Limb (tissue), 2 donors: ENCODE measurements around the gene EFNB2.
A peak's percentile ranks its signal among the peaks of the same experiment; 100 is the strongest.

Experiments used
- DNase-seq, 2 donors: peaks; one replicate each; pipeline ENCODE4 v3.0.0-alpha.2; 2016; ENCODE audit errors: extremely low spot score in 2 of 2

Gene EFNB2, protein sequence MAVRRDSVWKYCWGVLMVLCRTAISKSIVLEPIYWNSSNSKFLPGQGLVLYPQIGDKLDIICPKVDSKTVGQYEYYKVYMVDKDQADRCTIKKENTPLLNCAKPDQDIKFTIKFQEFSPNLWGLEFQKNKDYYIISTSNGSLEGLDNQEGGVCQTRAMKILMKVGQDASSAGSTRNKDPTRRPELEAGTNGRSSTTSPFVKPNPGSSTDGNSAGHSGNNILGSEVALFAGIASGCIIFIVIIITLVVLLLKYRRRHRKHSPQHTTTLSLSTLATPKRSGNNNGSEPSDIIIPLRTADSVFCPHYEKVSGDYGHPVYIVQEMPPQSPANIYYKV

DNA sequence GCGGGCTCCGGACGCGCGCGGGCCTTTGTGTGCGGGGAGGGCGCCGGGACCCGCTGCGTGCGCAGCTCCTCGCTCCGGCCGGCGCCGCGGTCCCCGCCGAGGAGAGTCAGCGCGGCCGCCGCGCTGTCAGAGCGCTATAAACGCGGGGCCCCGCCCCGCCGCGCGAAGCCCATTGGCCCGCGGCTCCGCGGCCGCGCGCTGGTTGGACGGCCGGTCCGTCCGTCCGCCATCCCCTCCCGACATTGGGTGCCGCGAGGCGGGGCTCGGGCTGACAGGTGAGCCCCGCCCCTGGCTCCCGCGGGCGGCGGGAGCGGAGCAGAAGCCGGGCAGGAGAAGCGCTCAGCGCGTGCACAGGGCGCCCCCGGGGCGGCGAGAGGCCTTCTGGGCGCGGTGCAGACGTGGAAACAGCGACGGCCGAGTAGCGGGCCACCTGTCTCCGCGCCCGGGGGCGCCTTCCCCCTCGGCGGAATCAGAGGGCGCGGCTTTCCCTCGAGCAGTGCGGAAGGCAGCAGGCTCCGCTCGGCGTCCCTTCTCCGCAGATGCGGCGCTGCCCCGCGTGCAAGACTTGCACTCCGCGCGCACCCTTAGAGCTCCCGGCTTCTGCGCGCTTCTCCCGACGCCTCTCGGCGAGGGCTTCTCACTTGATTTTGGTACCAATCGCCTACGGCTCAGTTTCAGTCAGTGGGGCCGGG is at the start of gene EFNB2:
EFNB2 (minus strand) TSS at position 111 of the 692 bp plus-strand sequence. CDS start 698 bp downstream, outside the sequence.
- DNase-seq: peak; percentile 93 to 94

DNA sequence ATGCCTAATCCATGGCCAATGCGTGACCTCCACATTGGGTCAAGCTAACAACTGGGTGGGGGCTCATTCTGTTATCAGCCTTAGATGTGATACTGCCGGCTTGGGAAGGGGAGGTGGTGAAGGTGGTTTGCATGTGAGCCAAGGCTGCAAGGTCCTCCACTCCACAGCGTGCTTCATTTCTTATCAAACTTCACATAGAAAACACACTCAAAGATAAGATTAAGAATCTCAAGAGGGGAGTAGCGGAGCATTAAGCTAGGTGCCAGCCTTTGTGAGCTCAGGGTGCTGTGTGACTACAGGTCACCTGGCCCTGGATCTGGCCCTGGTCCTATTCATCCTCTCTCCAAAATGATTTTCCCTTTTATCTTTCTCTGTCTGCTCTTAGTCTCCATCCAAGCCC is 45.8 kb upstream of the EFNB2 start:
- DNase-seq: no peak

DNA sequence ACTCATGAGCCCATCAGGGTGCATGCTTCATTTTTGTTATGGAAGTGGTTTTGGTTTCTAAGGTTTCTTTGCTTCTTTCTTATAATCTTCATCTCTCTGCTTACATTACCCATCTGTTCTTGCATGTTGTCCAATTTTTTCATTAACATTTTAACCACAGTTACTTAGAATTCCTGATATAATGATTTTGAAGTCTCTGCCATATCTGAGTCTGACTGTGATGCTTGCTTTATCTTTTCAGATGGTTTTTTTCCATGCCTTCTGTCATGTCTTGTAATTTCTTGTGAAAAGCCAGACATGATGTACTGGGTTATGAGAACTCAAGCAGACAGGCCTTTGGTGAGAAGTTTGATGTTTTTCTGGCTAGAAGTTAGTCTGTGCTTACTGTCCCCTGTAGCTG is 40.4 kb upstream of the EFNB2 start:
- DNase-seq: no peak

DNA sequence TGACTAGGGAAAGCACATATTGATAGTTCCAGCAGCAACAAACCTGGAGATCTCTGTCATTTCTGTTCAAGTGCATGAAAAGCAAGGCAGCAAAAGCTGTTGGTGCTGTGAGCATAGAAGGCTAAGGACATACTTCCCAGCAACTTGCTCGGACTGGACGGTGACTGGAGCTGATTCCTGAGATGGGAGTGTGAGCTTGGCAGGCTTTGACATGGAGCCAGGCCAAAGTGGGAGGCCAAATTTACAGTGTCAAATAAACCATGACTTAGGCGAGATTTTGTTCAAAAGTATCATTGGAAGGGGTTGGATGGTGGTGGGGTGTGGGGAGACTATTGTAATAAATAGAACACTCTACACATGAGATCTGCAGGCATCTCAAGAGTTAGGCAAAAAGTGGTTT is 38.4 kb upstream of the EFNB2 start:
- no peak for DNase-seq

DNA sequence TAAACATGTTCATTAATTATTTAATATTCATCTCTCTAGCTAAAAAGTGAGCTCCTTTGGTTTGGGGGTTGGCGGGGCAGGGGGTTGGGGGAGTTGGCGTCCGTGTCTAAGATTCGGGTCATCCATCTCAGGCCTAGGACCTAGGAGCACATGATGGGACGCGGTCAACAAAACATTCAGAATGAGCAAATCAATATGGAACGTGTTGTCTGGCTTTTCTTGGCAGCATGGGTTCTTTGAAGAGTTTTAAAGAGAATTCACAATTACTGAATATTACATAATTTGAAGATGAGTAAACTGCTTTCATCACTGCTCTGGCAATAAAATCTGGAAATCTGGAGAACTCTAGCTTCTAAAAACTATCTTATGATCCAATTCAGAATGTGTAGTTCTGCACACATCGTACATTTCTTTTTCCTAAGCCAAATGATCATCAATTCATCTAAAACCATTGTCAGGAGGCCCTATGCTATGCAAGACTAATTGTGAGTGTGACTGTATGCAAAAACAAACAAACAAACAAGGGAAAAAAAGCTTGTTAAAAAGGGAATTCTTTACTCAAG is 37.9 kb upstream of the EFNB2 start:
- DNase-seq: no peak

DNA sequence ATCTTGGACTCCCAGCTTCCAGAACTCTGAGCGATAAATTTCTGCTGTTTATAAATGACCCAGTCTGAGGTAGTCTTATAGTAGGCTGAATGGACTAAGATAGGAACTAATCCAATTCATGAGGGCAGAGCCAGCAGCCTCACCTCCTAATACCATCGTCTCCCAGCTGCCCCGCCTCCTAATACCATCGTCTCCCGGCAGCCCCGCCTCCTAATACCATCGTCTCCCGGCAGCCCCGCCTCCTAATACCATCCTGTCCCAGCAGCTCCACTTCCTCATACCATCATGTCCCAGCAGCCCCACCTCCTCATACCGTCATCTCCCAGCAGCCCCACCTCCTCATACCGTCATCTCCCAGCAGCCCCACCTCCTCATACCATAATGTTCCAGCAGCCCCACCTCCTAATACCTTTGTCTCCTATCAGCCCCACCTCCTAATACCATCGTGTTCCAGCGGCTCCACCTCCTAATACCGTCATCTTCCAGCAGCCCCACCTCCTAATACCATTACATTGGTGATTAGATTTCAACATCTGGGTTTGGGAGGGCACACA is 34.9 kb upstream of the EFNB2 start:
- no peak for DNase-seq

DNA sequence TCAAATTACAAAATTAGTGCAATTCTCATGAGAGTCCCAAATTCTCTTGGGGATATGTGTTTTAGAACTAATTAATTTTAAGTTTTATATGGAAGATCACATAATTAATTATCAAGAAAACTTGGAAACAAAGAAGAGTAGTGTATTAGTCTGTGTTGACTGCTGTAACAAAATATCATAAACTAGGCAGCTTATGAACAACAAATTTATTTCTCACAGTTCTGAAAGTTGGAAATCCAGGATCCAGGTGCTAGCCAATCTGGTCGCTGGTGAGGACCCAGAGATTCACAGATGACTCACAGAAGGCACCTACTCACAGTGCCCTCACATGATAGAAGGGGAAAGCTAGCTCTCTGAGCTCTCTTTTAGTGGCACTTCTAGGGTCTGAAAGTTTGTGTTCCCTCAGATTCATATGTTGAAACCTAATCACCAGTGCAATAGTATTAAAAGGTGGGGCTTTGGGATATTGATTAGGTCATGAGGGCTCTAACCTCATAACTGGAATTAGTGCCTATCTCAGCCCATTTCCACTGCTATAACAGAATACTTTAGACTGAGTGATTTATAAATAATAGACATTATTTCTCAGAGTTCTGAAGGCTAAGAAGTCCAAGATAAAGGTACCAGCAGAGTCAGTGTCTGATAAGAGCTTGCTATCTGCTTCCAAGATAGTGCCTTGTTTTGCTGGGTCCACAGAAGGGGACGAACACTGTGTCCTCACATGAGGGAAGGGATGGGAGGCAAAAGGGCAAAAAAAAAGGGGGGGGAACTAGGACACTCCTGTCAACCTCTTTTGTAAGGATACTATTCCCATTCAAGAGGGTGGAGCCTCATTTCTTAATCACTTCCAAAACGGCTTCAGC is 34.0 kb upstream of the EFNB2 start:
- no peak for DNase-seq

DNA sequence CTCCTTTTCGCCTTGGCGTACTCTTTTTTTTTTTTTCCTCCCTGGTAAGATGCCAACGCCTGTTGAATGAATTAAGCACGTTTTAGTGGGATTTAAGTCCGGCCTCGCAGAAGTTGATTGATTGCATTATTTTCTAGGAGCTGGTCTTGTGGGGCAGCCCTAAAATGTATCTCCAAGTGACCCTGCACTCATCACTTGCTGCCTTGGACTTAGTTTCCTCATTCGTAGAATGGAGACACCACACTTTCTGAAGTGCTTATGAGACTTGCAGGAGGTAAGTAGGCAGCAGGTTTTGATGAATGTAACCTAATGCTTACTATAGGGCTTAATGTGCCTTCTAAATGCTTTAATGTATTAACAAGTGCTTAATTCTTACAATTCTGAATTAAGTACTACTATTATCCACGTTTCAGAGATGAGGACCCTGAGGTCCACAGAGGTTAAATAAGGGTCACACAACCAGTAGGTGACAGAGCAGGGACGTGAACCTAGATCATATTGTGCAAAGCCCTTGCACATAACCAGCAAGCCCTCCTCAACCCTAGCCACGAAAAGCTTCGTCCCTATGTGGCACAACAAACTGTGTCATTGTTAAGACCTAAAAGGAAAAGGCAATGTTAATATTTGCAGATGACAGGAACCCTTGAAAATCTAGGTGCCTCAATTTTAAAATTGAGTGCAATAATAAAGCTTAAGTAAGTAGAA is 33.0 kb upstream of the EFNB2 start:
- no peak for DNase-seq

DNA sequence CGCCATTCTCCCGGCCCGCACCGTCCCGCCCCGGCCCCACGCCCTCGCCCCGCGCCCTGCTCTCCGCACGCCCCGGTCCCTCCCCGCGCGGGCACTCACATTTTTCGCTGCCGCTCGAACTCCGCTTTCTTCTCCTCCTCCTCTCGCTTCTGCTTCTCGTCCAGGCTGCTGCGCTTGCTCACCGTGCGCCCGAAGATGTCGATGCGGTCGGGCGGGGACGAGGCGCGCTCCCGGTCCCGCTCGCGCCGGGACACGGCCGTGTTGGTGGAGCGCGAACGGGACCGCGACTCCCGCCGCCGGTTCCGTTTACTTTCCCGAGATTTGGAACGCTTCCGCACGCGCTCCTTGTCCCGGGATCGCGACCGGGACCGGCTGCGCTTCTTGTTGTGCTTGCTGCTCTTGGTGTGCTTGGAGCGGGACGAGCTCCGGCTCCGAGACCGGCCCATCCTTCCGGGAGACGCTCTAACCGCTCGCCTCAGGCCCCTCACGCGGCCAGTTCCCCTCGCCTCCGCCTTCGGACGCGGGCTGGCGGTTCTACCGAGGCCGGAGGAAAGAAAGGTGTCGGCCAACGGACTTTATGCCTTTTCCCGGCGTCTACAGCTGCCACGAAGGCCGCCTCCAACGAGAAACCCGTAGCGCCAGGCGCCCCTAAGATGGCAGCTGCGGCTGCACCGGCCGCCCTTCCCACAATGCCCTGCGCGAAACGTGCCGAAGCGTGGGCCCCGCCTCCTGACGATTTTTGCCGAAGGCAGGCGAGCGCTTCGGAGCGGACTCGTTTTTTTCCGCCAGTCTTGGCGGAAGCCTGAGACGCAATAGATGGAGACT is 32.2 kb upstream of the EFNB2 start, which contains the start of gene ARGLU1:
ARGLU1 (minus strand) TSS at position 664 of the 825 bp plus-strand sequence; CDS start at position 446, 218 bp downstream.
- DNase-seq: peak; percentile 95 to 97

DNA sequence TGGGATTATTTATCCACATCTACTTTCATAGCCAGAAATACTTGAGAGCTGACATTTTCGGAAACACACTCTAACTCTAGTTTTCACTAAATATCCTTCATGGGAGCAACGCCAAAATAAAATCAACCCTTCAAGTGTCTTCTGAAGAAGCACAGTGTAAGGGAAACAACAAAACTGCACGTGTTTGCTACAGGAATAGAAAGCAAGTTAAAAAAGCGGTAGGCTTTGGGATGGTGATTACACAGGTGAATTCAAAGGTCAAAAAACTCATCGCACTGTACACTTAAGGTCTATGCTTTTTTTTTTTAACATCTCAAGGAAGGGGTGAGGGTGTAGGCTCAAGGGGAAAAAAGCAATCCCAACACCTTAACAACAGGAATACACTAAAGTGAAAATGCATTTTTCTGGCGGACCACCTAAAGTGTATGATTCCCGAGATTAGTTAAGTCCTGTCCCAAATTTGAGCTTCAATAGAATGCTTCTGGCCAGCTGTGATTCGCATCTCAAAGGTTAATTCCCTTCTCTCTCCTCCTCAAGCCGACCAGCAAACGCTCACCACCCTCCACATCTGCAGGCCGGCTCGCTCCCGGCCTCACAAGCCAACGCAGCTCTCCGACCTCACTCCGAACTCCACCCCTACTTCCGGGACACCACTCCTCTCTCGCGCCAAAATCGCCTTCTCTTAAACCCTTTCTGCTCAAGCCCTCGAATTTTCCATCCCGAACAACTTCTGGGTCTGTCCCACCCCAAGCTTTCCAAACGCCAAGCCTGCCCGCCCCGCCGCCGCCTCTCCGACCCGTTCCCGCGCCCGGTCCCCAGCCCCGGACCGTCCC is 31.4 kb upstream of the EFNB2 start:
- peak; percentile 45 to 75 for DNase-seq

DNA sequence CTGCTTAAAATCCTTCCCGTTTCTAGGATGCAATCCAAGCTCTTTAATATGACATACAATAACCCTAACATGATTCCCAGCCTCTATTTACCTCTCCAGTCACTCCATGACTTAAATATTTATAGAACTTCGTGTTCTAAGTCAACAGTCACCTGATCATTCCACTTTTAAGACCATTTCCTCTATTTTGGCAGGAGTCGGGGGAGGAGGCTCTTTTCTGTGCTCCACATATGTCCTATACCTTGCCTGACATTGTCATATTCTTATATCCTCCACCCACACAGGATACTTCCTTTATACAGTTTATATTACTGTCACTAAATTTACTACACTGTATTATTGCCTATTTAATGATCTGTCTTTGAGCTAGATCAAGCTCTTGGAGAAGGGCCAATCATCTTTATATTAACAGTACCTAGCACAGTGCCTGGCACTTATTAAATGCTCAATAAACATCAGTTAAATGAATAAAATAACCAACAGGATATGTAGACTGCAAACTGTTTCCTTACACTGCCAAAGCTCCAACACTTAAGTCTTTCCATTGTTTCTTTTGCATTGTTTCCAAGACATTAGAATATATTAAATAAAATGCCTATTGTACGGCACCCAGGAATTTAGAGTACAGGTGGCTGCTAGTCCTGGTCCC is 29.8 kb upstream of the EFNB2 start:
- no peak for DNase-seq

DNA sequence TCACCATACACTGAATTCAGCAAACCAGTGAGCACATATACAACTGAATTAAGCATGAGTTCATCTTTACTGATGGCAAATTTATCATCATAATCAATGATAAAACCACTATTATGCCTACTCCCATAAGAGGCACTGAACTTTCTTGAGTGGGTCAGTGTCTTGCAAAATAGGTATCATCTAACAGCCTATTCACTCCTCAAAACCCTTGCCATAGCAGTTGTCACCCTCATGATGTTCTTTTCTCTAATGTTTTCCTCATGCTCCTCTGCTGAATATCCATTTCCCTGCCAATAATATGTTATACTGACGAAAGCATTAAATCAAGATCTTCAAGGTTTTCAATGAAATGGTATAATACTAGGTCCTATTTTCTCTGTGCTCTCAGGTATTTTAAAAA is 26.8 kb upstream of the EFNB2 start:
- no peak for DNase-seq

DNA sequence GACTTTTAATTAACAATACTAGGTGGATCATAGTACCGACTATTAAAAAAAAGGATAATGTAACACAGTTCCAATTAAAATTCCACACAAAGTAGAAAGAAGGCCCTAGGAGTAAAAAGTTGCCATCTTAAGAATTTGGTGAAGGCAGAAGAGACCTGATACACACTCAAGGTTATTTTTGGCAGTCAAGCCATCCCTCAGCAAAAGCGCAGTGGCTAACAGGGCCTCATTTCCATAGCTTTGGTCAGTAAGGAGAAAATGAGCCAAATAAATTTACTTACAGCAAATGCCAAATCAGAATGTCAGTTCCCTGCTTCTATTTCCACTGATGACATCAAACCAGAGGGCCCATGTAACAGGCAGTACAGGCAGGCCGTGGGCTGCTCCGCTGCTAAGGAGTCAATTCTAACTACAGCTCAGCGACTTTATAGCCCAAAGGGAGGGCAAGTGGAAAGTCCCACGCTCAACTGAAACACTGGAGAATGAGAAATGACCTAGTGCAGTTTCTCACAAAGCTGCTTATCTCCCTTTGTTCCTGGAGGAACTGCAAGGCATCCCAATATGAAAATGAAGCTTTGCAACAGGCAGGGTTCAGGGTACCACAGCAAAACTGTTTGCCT is 26.2 kb upstream of the EFNB2 start:
- DNase-seq: no peak

DNA sequence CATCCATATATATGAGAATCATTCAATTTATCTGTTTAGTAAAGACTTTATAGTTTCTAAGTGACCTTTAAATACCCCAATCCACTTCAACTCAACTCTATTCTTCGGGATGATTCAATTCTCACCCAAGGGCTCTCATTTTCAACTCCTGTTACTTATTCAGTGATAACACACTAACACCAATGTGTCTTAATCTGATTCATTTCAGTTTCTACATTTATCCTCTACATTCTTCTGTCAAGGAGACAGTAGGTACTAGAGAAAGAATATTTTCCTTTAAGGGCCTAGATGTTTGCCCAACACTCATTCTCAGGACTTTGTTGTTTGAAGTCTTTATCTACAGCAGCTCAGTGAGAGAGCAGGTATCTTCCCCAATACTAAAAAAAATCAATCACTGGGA is 25.4 kb upstream of the EFNB2 start:
- DNase-seq: no peak

DNA sequence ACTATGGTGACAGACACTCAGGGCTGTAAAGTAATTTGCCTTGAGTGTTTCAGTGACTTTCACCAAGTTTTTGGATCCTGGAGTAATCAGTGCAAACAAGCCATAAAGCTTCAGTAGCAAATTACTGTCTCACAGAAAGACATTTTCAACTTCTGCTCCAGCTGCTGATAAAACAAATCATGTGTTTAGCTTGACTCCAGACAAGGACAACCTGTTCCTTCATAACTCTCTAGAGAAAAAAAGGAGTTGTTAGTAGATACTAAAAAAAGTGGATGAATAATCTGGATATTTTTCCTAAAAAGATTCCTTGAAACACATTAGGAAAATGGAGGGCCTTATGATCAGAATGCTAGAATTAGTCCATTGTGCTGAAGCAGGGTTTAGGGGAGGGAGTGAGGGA is 23.1 kb upstream of the EFNB2 start:
- no peak for DNase-seq

DNA sequence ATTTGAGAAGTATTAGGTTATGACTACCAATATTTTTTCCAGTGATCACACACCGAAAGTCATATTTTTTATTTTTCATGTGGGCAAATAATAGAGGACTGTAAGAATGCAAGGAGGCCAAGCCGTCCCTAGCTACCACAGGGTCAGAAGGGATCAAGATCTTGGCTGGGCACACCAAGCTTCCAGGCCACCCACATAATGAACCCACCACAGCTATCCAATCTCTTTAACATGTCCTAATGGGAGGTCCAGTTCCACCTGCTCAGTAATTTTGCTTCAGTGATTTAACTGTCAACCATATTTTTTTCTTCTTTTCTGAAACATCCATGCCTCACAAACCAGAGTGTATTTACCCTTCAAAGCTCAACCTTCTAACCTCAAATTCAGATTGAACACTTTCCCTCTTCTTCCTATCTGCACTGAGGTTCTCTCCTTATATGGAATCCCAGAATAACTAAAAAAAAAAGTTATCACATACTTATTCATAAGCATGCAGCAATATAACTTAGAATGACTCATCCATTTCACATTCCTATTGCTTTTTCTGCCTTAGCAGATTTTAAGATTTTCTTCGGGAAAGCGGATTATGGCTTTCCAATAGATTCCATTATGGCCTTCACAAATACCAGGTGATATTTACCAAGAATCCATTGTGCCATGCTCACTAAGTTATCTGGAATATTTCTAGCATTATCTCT is 20.3 kb upstream of the EFNB2 start:
- DNase-seq: no peak

DNA sequence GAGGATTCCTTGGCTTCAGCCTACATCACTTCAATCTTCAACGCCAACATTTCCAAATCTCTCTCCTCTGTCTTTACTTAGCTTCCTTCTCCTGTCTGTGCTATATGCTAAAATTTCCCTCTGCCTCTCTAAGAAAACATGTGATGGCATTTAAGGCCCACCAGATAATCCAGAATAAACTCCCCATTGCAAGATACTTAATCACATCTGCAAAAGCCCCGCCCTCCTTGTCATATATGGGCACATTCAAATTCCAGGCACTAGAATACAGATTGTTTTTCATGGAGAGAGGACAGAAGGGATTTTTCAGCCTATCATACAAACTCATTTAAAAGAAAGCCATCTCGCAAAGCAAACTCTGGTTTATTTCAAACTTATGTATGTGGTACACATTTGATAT is 16.3 kb upstream of the EFNB2 start:
- no peak for DNase-seq
